OCI-LY1 (cell line): ENCODE data around the gene KCNH2.

ENCODE experiments used
- H2AFZ ChIP-seq: fragments of 200-600 bp; sonication (generic), shearing (Covaris generic); 2 replicates; pipeline ENCODE4 v1.6.0; 2014; ENCODE audit warnings: antibody characterized with exemption, mild to moderate bottlenecking, low read length
- H3F3A ChIP-seq: fragments of 200-600 bp; sonication (generic), shearing (Covaris generic); 2 replicates; pipeline ENCODE4 v1.6.0; 2014; ENCODE audit warnings: mild to moderate bottlenecking, antibody characterized with exemption, low read length, moderate library complexity; ENCODE audit not compliant: insufficient read depth
- H3K27ac ChIP-seq: fragments of 200-600 bp; sonication (generic); 2 replicates; pipeline ENCODE4 v1.5.1; 2014; ENCODE audit warnings: low read length, mixed run types, mild to moderate bottlenecking, low read depth; ENCODE audit not compliant: poor library complexity, severe bottlenecking
- H3K27me3 ChIP-seq: fragments of 200-600 bp; sonication (generic); 2 replicates; pipeline ENCODE4 v1.6.0; 2014; ENCODE audit warnings: antibody characterized with exemption, mild to moderate bottlenecking, low read length, moderate library complexity; ENCODE audit not compliant: insufficient read depth
- H3K36me3 ChIP-seq: fragments of 200-600 bp; sonication (generic); 2 replicates; pipeline ENCODE4 v1.6.1; 2014; ENCODE audit warnings: mild to moderate bottlenecking, antibody characterized with exemption, low read length, moderate library complexity, mixed read lengths; ENCODE audit not compliant: insufficient read depth
- H3K4me1 ChIP-seq: fragments of 200-600 bp; sonication (generic); 2 replicates; pipeline ENCODE4 v1.5.1; 2014; ENCODE audit warnings: mild to moderate bottlenecking, low read length, moderate library complexity; ENCODE audit not compliant: insufficient read depth, severe bottlenecking
- H3K4me2 ChIP-seq: fragments of 200-600 bp; sonication (generic), shearing (Covaris generic); 2 replicates; pipeline ENCODE4 v1.6.1; 2014; ENCODE audit warnings: low read length
- H3K4me3 ChIP-seq: fragments of 200-600 bp; sonication (generic); 2 replicates; pipeline ENCODE4 v1.5.1; 2014; ENCODE audit warnings: low read length, low read depth, mild to moderate bottlenecking, mixed read lengths; ENCODE audit not compliant: poor library complexity, severe bottlenecking
- H3K79me2 ChIP-seq: fragments of 200-600 bp; shearing (Covaris generic); 2 replicates; pipeline ENCODE4 v1.6.1; 2016; ENCODE audit warnings: mixed run types, low read length, mixed read lengths; ENCODE audit not compliant: insufficient read depth
- H3K9ac ChIP-seq: fragments of 200-600 bp; sonication (generic), shearing (Covaris generic); 2 replicates; pipeline ENCODE4 v1.6.1; 2014; ENCODE audit warnings: mild to moderate bottlenecking, low read length, mixed read lengths
- H3K9me2 ChIP-seq: fragments of 200-600 bp; sonication (generic), shearing (Covaris generic); 2 replicates; pipeline ENCODE4 v1.6.1; 2014; ENCODE audit warnings: low read depth, mild to moderate bottlenecking, low read length, mixed read lengths
- H3K9me3 ChIP-seq: fragments of 200-600 bp; shearing (Covaris generic); 2 replicates; pipeline ENCODE4 v1.6.1; 2014; ENCODE audit warnings: low read length, mixed read lengths
- H4K20me1 ChIP-seq: fragments of 200-600 bp; sonication (generic), shearing (Covaris generic); 2 replicates; pipeline ENCODE4 v1.6.0; 2016; ENCODE audit warnings: mild to moderate bottlenecking, low read length; ENCODE audit not compliant: insufficient read depth
- EZH2 ChIP-seq: fragments of 200-600 bp; sonication (generic), shearing (Covaris generic); IDR thresholded peaks from 2 replicates; pipeline ENCODE4 v1.8.0; 2017; ENCODE audit warnings: borderline replicate concordance, mixed run types, mild to moderate bottlenecking, antibody characterized with exemption, low read length, moderate library complexity, mixed read lengths
- TF ChIP-seq, protein P1 (sequence below): fragments of 200-600 bp; sonication (generic), shearing (Covaris generic); IDR thresholded peaks from 2 replicates; pipeline ENCODE4 v1.5.1; 2017; ENCODE audit warnings: mild to moderate bottlenecking, antibody characterized with exemption, low read length, moderate library complexity, mixed read lengths

The KCNH2 gene

DNA sequence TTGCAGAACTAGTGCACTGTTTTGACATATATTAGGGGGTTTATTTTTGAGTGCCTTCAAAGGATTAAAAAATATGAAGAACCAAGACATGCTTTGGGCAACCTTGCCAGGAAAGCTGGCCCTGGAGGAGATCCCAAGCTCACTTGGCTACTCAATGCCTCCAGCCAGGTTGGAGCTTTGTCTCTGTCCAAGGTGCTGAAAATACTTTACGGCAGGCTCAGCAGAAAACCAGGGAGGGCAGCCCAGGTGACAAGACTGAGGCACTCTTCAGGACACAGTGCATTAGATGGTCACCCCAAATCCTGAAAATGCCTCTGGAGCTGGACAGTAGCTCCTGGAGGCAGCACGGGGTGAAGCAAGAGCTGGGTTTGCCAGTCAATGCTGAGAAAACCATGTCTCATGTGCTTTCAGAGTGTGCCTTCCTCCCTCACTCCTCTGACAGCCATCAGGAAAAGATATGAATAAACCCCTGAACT lies 5.8 kb upstream of the KCNH2 start:
- no peak overlapping the region for H3K4me3 ChIP-seq
- no peaks in the 10 kb centered on the region for H3K9me2 ChIP-seq
- no peak overlapping the region for H3K9ac ChIP-seq
- no peaks in the 10 kb centered on the region for H4K20me1 ChIP-seq
- no peaks in the 10 kb centered on the region for H3K79me2 ChIP-seq
- H3K9me3 ChIP-seq: no peaks in the 10 kb centered on the region
- no peak overlapping the region for H3K27ac ChIP-seq
- TF ChIP-seq EZH2: no peak
- TF ChIP-seq, protein P1, sequence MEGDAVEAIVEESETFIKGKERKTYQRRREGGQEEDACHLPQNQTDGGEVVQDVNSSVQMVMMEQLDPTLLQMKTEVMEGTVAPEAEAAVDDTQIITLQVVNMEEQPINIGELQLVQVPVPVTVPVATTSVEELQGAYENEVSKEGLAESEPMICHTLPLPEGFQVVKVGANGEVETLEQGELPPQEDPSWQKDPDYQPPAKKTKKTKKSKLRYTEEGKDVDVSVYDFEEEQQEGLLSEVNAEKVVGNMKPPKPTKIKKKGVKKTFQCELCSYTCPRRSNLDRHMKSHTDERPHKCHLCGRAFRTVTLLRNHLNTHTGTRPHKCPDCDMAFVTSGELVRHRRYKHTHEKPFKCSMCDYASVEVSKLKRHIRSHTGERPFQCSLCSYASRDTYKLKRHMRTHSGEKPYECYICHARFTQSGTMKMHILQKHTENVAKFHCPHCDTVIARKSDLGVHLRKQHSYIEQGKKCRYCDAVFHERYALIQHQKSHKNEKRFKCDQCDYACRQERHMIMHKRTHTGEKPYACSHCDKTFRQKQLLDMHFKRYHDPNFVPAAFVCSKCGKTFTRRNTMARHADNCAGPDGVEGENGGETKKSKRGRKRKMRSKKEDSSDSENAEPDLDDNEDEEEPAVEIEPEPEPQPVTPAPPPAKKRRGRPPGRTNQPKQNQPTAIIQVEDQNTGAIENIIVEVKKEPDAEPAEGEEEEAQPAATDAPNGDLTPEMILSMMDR: no peak
- H3F3A ChIP-seq: no peaks in the 10 kb centered on the region
- no peak overlapping the region for H2AFZ ChIP-seq
- no peak overlapping the region for H3K4me2 ChIP-seq
- H3K36me3 ChIP-seq: no peaks in the 10 kb centered on the region
- H3K4me1 ChIP-seq: peaks cover 3% of the 10 kb centered on the region
- peaks cover 18% of the 10 kb centered on the region; the same call in 1 of the 2 replicates for H3K27me3 ChIP-seq

DNA sequence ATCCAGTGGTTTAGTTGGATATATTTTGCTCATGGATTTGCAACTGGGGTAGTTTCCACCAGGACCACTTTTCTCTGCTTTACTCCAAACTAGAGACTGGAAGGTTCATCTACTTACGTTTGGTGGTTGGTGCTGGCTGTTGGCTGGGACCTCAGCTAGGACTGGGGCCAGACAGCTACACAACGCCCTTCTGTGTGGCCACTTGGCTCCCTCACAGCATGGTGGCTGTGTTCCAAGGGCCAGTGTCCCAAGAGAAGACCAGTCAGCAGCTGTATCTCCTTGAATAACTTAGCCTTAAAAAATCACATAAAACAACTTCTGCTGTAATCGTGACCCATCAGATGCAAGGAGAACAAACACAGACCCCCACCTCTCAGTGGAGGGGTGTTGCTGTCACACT lies 4.2 kb upstream of the KCNH2 start:
- Histone ChIP-seq H3K9me2 (no peaks in the 10 kb centered on the region), H3K36me3 (no peaks in the 10 kb centered on the region), H4K20me1 (no peaks in the 10 kb centered on the region), H3K27me3 (peaks cover 18% of the 10 kb centered on the region; the same call in 1 of the 2 replicates), H3K4me3 (no peak overlapping the region), H3K9me3 (no peaks in the 10 kb centered on the region), H3K4me2 (no peak overlapping the region), H3F3A (no peaks in the 10 kb centered on the region), H3K9ac (no peak overlapping the region), H3K27ac (no peak overlapping the region), H3K79me2 (no peaks in the 10 kb centered on the region), H2AFZ (no peak overlapping the region), H3K4me1 (peaks cover 12% of the 10 kb centered on the region)
- TF ChIP-seq, protein P1: no peak
- no peak for TF ChIP-seq EZH2

DNA sequence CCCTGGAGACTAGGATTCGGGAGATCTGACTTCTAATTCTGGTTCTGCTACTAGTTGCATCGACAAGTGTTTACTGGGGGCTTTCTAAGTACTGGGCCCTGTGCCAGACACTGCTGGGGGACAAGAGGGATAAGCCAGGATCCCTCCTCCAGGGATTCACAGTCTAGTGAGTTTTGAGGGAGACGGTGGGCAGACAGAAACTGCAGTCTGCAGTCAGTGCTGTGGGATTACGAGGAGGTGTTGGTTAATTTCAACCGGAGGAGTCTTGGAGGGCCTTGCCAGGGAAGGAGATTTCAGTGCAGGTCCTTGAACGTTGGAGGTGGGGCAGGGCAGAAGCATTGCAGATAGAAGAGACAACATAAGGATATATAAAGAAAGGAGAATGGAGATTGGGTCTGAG lies 3.5 kb upstream of the KCNH2 start:
- Histone ChIP-seq H3K79me2 (no peaks in the 10 kb centered on the region), H3K4me2 (no peak overlapping the region), H2AFZ (no peak overlapping the region), H3K9ac (no peak overlapping the region), H4K20me1 (no peaks in the 10 kb centered on the region), H3K27ac (no peak overlapping the region), H3K4me3 (no peak overlapping the region), H3K4me1 (peaks cover 19% of the 10 kb centered on the region), H3K36me3 (no peaks in the 10 kb centered on the region), H3K9me3 (no peaks in the 10 kb centered on the region), H3F3A (no peaks in the 10 kb centered on the region), H3K27me3 (peaks cover 18% of the 10 kb centered on the region; the same call in 1 of the 2 replicates), H3K9me2 (no peaks in the 10 kb centered on the region)
- TF ChIP-seq EZH2: no peak
- TF ChIP-seq, protein P1: no peak
